HG02840 (cell line): Measurements from ENCODE around the gene SLC25A25.

Experiments used
- ATAC-seq: cut with Tn5 transposase; IDR thresholded peaks from one replicate; pipeline ENCODE4 v1.9.1; 2021; ENCODE audit warnings: mild to moderate bottlenecking, moderate library complexity, moderate number of reproducible peaks; ENCODE audit not compliant: unreplicated experiment, low FRiP score

Gene SLC25A25

GRCh38 chr9:128153947-128154695 is 86.1 kb downstream of the SLC25A25 start:
- no peak for ATAC-seq

GRCh38 chr9:128155736-128156500 is 87.9 kb downstream of the SLC25A25 start:
- ATAC-seq = no peak
